Dedifferentiated amniotic fluid mesenchymal stem cell (primary cell): ENCODE results near the gene ARF6.
"Not testable (repeated sequence)": the region's sequence is repeated elsewhere in the genome, so short reads cannot be mapped to it uniquely, and the experiment has no call there.

Source experiments
- DNase-seq: peaks from one replicate; pipeline ENCODE4 v3.0.0-alpha.2; 2016; ENCODE audit errors: extremely low spot score

ARF6 gene

DNA sequence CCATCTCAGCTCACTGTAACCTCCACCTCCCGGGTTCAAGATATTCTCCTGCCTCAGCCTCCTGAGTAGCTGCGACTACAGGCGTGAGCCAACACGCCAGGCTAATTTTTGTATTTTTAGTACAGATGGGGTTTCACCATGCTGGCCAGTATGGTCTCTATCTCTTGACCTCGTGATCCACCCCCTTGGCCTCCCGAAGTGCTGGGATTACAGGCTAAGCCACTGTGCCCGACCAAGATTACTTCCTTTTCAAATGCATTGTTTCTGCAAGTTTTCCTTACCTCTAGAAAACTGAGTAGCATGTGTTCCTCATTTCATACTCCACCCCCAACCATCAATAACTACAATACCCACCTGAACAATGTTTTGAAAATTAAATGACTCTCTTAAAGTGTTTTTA is 13.1 kb downstream of the ARF6 start:
- DNase-seq = no peak

DNA sequence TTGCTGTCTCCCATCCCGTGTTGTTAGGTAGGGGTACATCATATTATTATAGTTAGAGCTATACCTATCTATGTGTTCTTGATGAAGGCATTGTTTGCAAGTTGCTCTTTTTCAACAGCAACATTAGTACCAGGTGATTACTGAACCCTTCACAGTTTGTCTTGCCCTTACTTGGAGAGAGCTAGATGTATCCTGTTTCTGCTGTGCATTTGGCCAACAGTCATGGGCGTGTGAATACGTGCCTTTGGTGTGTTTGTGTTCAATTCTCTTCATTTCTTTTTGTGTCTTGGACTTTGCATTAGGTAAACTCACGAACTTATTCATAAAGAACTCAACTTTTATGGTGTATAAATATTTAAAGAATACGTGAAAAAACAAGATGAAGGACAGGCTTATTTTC is 14.3 kb downstream of the ARF6 start:
- no peak for DNase-seq

DNA sequence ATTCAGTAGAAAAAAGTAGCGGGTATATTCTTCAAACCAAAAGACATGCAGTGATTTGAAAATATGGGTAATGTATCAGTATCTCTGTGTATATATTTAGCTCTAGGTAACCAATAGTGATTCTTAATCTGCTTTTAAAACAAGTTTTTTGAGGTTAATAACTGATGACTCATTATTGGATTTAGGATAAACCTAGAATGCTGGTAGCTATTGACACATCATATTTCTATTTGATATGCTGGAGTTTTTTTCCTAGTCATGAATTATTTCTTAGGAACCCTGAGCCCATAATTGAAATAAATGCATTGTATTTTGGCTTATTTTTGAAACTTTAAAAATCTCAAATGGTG is 15.5 kb downstream of the ARF6 start:
- DNase-seq = no peak

DNA sequence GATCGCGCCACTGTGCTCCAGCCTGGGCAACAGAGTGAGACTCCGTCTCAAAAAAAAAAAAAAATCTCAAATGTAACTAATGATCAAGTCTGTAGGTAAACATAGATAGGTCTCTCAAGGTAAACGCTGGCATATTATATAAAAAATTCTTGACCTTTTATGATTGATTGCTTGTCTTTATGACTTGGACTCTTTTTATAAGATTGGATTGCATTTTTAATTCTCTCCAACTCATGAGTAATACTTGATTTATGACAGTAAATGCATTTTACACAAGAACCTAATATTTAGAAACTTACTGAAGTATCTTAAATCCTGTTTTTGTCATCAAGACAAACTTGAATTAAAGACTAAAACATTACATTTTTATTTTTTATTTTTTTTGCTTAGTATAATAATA is 16.1 kb downstream of the ARF6 start:
- DNase-seq = no peak

GRCh38 chr14:49915085-49915484 is 22.2 kb downstream of the ARF6 start:
- no peak for DNase-seq

- DNase-seq = no peak
Measured at GRCh38 chr14:49918706-49919105, 25.8 kb downstream of the ARF6 start.

- DNase-seq = no peak
Measured at GRCh38 chr14:49919825-49920659, 27.2 kb downstream of the ARF6 start.

DNA sequence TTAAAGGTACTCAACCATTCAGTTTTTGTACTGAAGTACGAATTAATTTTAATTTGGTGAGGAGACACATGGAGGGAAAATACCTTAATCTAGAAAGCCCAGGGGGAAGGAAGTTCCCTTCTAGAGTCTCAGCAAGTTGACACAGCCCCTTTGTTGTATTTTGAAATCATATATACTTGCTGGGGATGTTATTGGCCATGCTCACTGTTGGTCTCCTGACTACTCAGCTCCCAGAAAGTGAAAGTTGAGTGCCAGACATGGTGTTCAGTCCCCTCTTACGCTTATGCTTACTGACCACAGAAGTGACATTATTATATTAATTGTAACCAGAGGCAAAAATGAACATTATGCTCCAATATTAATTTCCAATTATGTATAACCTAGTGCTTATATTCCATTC is 28.1 kb downstream of the ARF6 start:
- no peak for DNase-seq

- no peak for DNase-seq
Measured at GRCh38 chr14:49921401-49921800, 28.5 kb downstream of the ARF6 start.

GRCh38 chr14:49923442-49923841 is 30.6 kb downstream of the ARF6 start:
- no peak for DNase-seq

DNA sequence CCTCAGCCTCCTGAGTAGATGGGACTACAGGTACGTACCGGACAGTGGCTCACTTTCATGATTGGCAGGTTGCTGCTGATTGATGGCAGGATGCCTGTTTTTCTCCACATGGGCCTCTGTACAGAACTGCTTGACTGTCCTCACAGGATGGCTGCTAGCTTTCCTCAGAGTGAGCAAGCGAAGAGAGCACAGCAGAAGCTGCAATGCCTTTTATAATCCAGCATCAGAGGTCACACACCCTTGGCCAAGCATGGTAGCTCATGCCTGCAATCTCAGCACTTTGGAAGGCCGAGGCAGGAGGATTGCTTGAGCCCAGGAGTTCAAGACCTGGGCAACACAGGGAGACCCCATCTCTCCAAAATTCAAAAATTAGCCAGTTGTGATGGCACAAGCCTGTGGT is 31.0 kb downstream of the ARF6 start:
- no peak for DNase-seq

DNA sequence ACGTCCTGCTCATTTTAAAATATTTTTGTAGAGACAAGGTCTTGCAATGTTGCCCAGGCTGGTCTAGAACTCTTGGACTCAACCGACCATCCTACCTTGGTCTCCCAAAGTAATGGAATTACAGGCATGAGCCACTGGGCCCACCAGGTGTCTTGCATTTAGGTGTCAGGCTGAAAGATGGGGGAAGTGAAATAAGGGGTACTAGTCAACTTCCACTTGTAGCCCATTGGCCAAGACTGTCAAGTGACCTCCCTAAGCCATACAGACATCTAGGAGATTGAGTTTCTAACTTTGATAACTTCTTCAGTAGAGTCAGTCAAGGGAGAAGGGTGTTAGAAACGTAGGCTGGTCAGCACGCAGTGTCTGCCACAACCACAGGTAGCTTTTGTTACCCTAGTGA is 32.0 kb downstream of the ARF6 start:
- DNase-seq = no peak

GRCh38 chr14:49926803-49927202 is 33.9 kb downstream of the ARF6 start:
- DNase-seq = no peak

GRCh38 chr14:49928015-49928414 is 35.1 kb downstream of the ARF6 start:
- no peak for DNase-seq

- no peak for DNase-seq
Measured at GRCh38 chr14:49930720-49931119, 37.8 kb downstream of the ARF6 start.

GRCh38 chr14:49931523-49931922 is 38.6 kb downstream of the ARF6 start:
- no peak for DNase-seq

DNA sequence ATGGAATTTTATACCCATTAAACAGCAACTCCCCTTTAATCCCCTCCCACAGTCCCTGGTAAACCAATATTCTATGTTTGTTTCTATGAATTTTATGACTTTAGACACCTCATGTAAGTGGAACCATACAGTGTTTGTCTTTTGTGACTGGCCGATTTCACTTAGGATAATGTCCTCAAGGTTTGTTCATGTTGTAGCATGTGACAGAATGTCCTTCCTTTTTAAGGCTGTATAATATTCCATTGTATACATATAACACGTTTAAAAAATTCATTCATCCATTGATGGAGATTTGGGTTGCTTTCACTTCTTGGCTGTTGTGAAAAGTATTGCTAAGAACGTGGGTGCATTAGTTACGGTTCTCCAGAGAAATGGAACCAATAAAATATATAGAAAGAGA is 40.2 kb downstream of the ARF6 start:
- DNase-seq = no peak

- no peak for DNase-seq
Measured at GRCh38 chr14:49933704-49934103, 40.8 kb downstream of the ARF6 start.

- no peak for DNase-seq
Measured at GRCh38 chr14:49934646-49935045, 41.8 kb downstream of the ARF6 start.

DNA sequence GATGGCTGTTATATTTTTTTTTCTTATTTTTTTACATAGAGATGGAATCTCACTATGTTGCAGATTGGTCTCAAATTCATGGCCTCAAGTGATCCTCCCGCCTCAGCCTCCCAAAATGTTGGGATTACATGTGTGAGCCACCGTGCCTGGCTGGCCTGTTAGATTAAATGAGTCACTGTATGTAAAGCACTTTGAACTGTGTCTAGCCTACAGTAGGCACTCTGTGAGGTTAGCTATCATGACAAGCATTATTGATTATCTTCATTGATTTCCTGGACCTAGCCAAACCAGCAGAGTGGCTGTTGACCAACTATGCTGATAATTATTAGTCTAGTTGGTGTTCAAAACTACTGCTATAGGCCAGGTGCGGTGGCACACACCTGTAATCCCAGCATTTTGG is 42.6 kb downstream of the ARF6 start:
- DNase-seq = no peak

GRCh38 chr14:49936246-49936645 is 43.4 kb downstream of the ARF6 start:
- not testable (repeated sequence) for DNase-seq

DNA sequence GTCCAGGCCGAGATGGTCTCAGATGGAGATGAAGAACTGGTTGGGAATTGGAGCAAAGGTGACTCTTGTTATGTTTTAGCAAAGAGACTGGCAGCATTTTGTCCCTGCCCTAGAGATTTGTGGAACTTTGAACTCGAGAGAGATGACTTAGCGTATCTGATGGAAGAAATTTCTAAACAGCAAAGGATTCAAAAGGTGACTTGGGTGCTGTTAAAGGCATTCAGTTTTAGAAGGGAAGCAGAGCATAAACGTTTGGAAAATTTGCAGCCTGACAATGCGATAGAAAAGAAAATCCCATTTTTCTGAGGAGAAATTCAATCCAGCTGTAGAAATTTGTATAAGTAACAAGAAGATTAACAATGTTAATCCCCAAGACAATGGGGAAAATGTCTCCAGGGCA is 44.0 kb downstream of the ARF6 start:
- not testable (repeated sequence) for DNase-seq

GRCh38 chr14:49939215-49939614 is 46.3 kb downstream of the ARF6 start:
- DNase-seq = not testable (repeated sequence)

DNA sequence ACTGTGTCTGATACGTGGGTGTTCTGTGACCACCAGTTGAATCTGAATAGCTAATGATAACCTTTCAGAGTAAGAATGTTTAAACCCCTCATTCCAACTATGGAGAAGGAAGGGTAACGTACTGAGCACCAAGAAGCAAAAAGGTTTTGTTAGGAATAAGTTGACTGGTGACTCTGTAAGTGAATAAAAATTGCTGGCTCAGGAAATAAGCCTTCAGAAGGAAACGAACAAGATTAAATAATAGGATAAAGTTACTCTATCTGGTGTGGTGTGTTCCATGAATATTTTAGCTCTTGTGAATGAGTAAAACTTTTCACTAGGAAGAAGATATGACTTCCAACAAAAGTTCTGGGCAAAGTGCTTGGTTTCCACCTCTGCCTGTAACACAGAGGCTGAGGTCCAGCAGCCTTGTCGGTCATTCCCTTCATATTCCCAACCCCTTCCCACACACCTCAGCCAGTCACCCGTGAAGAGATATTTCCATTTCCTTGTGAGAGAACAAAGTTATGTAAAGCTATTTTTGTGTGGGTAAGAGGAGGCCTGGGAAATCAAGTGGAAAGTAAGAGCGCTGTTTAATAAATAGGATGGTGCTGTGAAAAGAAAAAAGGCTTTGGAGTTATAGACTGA is 47.1 kb downstream of the ARF6 start:
- no peak for DNase-seq
